Lung (tissue), 12 donors: ENCODE measurements around the gene OBSCN. TPM values are rescaled to one million over a fixed set of nuclear protein-coding genes. Genes with fewer than 3 reads are reported as not detected.

Experiments
- ATAC-seq: fragments of 200-7000 bp; cut with Tn5 transposase; one replicate; pipeline ENCODE4 v1.9.1; 2020; ENCODE audit warnings: moderate number of reproducible peaks; ENCODE audit not compliant: insufficient read depth, low FRiP score
- DNase-seq, 3 donors: peaks; one replicate each; pipeline ENCODE4 v3.0.0-alpha.2; 2013 to 2017
- H3K27ac ChIP-seq, 2 donors: one replicate each; pipeline ENCODE4 v1.5.1; 2013; ENCODE audit warnings: mild to moderate bottlenecking in 2 of 2, moderate library complexity in 2 of 2, control low read depth in 1 of 2, inconsistent platforms in 1 of 2, low read depth in 1 of 2, low read length in 1 of 2
- H3K27me3 ChIP-seq, 3 donors: one replicate each; pipeline ENCODE4 v1.5.1; 2013; ENCODE audit warnings: low read length in 2 of 3; ENCODE audit not compliant: control insufficient read depth in 3 of 3, insufficient read depth in 3 of 3
- H3K36me3 ChIP-seq, 4 donors: one replicate each; pipeline ENCODE4 v1.5.1; 2013; ENCODE audit warnings: low read length in 4 of 4, mild to moderate bottlenecking in 1 of 4, moderate library complexity in 1 of 4; ENCODE audit not compliant: control insufficient read depth in 4 of 4, insufficient read depth in 4 of 4
- H3K4me1 ChIP-seq, 5 donors: one replicate each; pipeline ENCODE4 v1.5.1; 2013; ENCODE audit warnings: low read length in 5 of 5, mild to moderate bottlenecking in 2 of 5, moderate library complexity in 1 of 5; ENCODE audit not compliant: control insufficient read depth in 5 of 5, insufficient read depth in 5 of 5
- H3K4me3 ChIP-seq: one replicate; pipeline ENCODE4 v1.5.1; 2013; ENCODE audit warnings: mild to moderate bottlenecking, control low read depth, moderate library complexity
- H3K9ac ChIP-seq, 2 donors: one replicate each; pipeline ENCODE4 v1.5.1; 2013; ENCODE audit warnings: low read length in 2 of 2, control low read depth in 1 of 2; ENCODE audit not compliant: insufficient read depth in 1 of 2
- H3K9me3 ChIP-seq, 4 donors: one replicate each; pipeline ENCODE4 v1.5.1; 2013; ENCODE audit warnings: low read length in 3 of 4, mild to moderate bottlenecking in 1 of 4, moderate library complexity in 1 of 4; ENCODE audit not compliant: control insufficient read depth in 4 of 4, insufficient read depth in 3 of 4
- WGBS, 2 donors: extraction: QIAGEN DNeasy Blood & Tissue Kit; methylation state at CpG; one replicate each; pipeline ENCODE4 v1.1.7; 2013; 5-methylcytosine and 5-hydroxymethylcytosine counted together
- polyA plus RNA-seq, 2 donors: library from polyadenylated mRNA; stranded (reverse); fragments of 200-250 nt; gene quantifications; one replicate each; pipeline ENCODE4 v1.2.1, GENCODE V29; 2013
- total RNA-seq, 2 donors: library from RNA; depleted of rRNA in 1 of 2; stranded (reverse); fragments of >200 nt in 1 of 2; gene quantifications; one replicate each; pipeline ENCODE4 v1.2.1, GENCODE V29; 2014 to 2021
- TF ChIP-seq, protein P1 (sequence below): IDR thresholded peaks from 2 replicates; pipeline ENCODE4 v1.5.1; 2012; ENCODE audit warnings: mild to moderate bottlenecking; ENCODE audit errors: control extremely low read depth, extremely low read depth
- donor health status: control.
- donor health status: control.
- donor health status: Bipolar disorder and iron deficiency.
- donor health status: healthy.
- donor health status: DM: yes; HTN: yes; CAD: no.

The OBSCN gene
- total and polyA plus RNA-seq, 4 donors: 5.1 to 47.3 (median 25.4) TPM

DNA sequence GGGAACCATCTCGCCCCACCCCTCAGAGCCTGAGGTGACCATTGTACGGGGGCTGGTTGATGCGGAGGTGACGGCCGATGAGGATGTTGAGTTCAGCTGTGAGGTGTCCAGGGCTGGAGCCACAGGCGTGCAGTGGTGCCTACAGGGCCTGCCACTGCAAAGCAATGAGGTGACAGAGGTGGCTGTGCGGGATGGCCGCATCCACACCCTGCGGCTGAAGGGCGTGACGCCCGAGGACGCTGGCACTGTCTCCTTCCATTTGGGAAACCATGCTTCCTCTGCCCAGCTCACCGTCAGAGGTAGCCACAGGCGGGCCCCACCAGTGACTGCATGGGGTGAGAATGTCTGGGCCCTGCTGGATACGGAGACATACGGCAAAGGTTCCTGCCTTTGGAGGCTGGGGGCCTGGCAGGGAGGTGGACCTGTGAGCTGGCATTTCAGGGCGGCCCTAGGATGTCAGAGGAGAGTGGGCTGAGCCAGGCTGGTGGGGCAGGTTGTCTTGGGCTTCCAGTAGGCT lies 100.3 kb downstream of the OBSCN start:
- Histone ChIP-seq H3K9ac (no peak overlapping the region), H3K27ac (no peak overlapping the region), H3K27me3 (no peaks in the 10 kb centered on the region), H3K36me3 (peaks cover 0 to 33% (median 13%) of the 10 kb centered on the region in 4 donors), H3K9me3 (peaks cover 0 to 14% (median 7%) of the 10 kb centered on the region in 4 donors), H3K4me3 (no peak overlapping the region), H3K4me1 (no peaks in the 10 kb centered on the region)
- no peak for ATAC-seq
- TF ChIP-seq, protein P1, sequence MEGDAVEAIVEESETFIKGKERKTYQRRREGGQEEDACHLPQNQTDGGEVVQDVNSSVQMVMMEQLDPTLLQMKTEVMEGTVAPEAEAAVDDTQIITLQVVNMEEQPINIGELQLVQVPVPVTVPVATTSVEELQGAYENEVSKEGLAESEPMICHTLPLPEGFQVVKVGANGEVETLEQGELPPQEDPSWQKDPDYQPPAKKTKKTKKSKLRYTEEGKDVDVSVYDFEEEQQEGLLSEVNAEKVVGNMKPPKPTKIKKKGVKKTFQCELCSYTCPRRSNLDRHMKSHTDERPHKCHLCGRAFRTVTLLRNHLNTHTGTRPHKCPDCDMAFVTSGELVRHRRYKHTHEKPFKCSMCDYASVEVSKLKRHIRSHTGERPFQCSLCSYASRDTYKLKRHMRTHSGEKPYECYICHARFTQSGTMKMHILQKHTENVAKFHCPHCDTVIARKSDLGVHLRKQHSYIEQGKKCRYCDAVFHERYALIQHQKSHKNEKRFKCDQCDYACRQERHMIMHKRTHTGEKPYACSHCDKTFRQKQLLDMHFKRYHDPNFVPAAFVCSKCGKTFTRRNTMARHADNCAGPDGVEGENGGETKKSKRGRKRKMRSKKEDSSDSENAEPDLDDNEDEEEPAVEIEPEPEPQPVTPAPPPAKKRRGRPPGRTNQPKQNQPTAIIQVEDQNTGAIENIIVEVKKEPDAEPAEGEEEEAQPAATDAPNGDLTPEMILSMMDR: no peak
- WGBS, 2 donors: 88 to 95% methylated on average over 18 of the region's 18 CpGs
- DNase-seq: no peak

GRCh38 chr1:228308628-228309325 lies 100.9 kb downstream of the OBSCN start:
- H3K27me3 ChIP-seq: no peaks in the 10 kb centered on the region
- H3K4me1 ChIP-seq: no peaks in the 10 kb centered on the region
- H3K9me3 ChIP-seq: peaks cover 0 to 14% (median 6%) of the 10 kb centered on the region in 4 donors
- no peak for ATAC-seq
- H3K27ac ChIP-seq: no peak overlapping the region
- DNase-seq: no peak
- H3K9ac ChIP-seq: no peak overlapping the region
- H3K36me3 ChIP-seq: peaks cover 0 to 31% (median 12%) of the 10 kb centered on the region in 4 donors
- TF ChIP-seq, protein P1: no peak
- 83 to 89% methylated on average over 8 of the region's 8 CpGs for WGBS, 2 donors
- H3K4me3 ChIP-seq: no peak overlapping the region

DNA sequence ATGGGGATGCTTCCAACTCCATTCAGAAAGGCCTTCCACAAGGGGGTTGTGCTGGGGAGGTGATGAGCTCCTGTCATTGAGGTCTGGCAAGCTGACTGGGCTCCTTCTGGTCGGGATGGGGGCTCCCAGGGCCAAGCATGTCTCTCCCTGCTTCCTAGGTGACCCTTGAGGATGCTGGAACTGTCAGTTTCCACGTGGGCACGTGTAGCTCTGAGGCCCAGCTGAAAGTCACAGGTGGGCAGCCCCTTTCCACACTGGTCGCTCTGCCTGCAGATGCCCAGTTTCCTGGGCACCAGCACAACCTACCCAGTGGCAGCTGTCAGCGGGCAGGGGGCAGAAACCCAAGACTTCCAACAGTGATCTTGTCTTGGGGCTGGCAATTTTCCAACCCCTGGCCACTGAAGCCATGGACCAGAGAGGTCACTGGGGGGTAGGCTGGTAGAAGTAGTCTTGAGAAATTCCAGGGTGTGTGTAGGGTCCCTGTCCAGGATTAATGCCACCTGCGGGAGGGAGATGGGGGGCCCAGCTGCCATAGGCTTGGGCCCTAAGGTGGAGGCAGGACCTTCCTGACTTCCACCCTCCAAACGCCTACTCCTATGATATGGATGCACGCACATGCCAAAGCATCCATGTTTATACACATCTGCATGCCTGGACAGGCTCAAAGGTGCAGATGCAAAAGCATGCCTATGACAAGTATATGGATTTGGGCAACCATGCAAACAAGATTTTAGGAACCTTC lies 101.7 kb downstream of the OBSCN start:
- no peak overlapping the region for H3K27ac ChIP-seq
- DNase-seq (no peak), ATAC-seq (no peak)
- peaks cover 0 to 14% (median 6%) of the 10 kb centered on the region in 4 donors for H3K9me3 ChIP-seq
- no peaks in the 10 kb centered on the region for H3K4me1 ChIP-seq
- H3K9ac ChIP-seq: no peak overlapping the region
- TF ChIP-seq, protein P1: no peak
- no peak overlapping the region for H3K4me3 ChIP-seq
- H3K27me3 ChIP-seq: no peaks in the 10 kb centered on the region
- peaks cover 0 to 31% (median 12%) of the 10 kb centered on the region in 4 donors for H3K36me3 ChIP-seq
- 86 to 93% methylated on average over 8 of the region's 8 CpGs for WGBS, 2 donors
